Tibial nerve (tissue), 4 donors: ENCODE measurements around the gene C4orf46.

ENCODE experiments used
- EP300 ChIP-seq, 2 donors: sonication (generic); formaldehyde crosslinking; IDR thresholded peaks; one replicate each; pipeline ENCODE4 v1.6.1; 2017; ENCODE audit warnings: antibody characterized with exemption in 2 of 2, mild to moderate bottlenecking in 1 of 2
- POLR2A ChIP-seq, 2 donors: fragments of 450-650 bp; IDR thresholded peaks; one replicate each; pipeline ENCODE4 v1.6.1; 2017; ENCODE audit warnings: antibody characterized with exemption in 2 of 2, mild to moderate bottlenecking in 2 of 2, moderate library complexity in 2 of 2
- TF ChIP-seq, protein P1 (sequence below), 5 experiments: fragments of 200-600 bp in 3 of 5; fragments of 450-650 bp in 2 of 5; sonication (generic) in 3 of 5; IDR thresholded peaks; one replicate each; pipeline ENCODE4 v1.5.1; 2016 to 2019; ENCODE audit warnings: antibody characterized with exemption in 5 of 5, mild to moderate bottlenecking in 3 of 5, moderate library complexity in 2 of 5

DNA sequence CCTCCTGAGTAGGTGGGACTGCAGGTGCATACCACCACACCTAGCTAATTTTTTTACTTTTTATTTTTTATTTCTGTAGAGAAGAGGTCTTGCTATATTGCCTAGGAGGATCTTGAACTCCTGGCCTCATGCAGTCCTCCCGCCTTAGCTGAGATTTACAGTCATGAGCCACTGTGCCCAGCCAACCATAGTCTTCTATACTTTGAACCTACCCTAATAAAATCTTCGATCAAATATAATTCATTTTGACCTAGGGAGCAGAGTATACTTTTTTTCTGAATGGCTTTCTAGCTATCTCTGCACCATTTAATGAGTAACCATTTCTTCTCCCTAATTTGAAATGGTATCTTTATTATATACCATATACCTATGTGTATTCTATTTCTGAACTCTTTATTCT lies 7.1 kb upstream of the C4orf46 start:
- TF ChIP-seq, protein P1, sequence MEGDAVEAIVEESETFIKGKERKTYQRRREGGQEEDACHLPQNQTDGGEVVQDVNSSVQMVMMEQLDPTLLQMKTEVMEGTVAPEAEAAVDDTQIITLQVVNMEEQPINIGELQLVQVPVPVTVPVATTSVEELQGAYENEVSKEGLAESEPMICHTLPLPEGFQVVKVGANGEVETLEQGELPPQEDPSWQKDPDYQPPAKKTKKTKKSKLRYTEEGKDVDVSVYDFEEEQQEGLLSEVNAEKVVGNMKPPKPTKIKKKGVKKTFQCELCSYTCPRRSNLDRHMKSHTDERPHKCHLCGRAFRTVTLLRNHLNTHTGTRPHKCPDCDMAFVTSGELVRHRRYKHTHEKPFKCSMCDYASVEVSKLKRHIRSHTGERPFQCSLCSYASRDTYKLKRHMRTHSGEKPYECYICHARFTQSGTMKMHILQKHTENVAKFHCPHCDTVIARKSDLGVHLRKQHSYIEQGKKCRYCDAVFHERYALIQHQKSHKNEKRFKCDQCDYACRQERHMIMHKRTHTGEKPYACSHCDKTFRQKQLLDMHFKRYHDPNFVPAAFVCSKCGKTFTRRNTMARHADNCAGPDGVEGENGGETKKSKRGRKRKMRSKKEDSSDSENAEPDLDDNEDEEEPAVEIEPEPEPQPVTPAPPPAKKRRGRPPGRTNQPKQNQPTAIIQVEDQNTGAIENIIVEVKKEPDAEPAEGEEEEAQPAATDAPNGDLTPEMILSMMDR (IDR thresholded peaks at IDR 0.05): no peak
- no peak for TF ChIP-seq POLR2A (IDR thresholded peaks at IDR 0.05)
- TF ChIP-seq EP300 (IDR thresholded peaks at IDR 0.05): no peak
